Spleen (tissue), 11 donors: ENCODE measurements around the gene ATXN7L1. TPM values are rescaled to one million over a fixed set of nuclear protein-coding genes. Genes with fewer than 3 reads are reported as not detected.
"Not testable (repeated sequence)": the region's sequence is repeated elsewhere in the genome, so short reads cannot be mapped to it uniquely, and the experiment has no call there.

Experiments used
- DNase-seq: peaks from one replicate; pipeline ENCODE4 v3.0.0-alpha.2; 2020
- H3K27ac ChIP-seq, 8 donors: fragments of 200-600 bp; sonication (generic) in 7 of 8; 1 replicate in 4 of 8; 2 replicates in 4 of 8; pipeline versions ENCODE4 v1.5.0 to v1.8.0; 2016 to 2021; ENCODE audit warnings: inconsistent platforms in 4 of 8, mild to moderate bottlenecking in 4 of 8, moderate library complexity in 1 of 8
- H3K27me3 ChIP-seq, 7 donors: fragments of 200-600 bp; sonication (generic) in 6 of 7; replicated peaks in 1 of 7; 1 replicate in 4 of 7; 2 replicates in 3 of 7; pipeline versions ENCODE4 v1.5.0 to v1.8.0; 2016 to 2021; ENCODE audit warnings: inconsistent platforms in 3 of 7, mild to moderate bottlenecking in 1 of 7
- H3K36me3 ChIP-seq, 6 donors: fragments of 200-600 bp; sonication (generic) in 5 of 6; 1 replicate in 4 of 6; 2 replicates in 2 of 6; pipeline versions ENCODE4 v1.5.0 to v1.8.0; 2016 to 2021; ENCODE audit warnings: inconsistent platforms in 2 of 6
- H3K4me1 ChIP-seq, 6 donors: fragments of 200-600 bp; sonication (generic) in 5 of 6; 1 replicate in 3 of 6; 2 replicates in 3 of 6; pipeline versions ENCODE4 v1.5.0 to v1.8.0; 2016 to 2021; ENCODE audit warnings: inconsistent platforms in 3 of 6
- H3K4me3 ChIP-seq, 8 donors: fragments of 200-600 bp; sonication (generic) in 7 of 8; 1 replicate in 4 of 8; 2 replicates in 4 of 8; pipeline versions ENCODE4 v1.5.0 to v1.8.0; 2016 to 2021; ENCODE audit warnings: inconsistent platforms in 4 of 8, mild to moderate bottlenecking in 4 of 8, moderate library complexity in 2 of 8
- H3K9me3 ChIP-seq, 8 donors: fragments of 200-600 bp; sonication (generic) in 7 of 8; 1 replicate in 4 of 8; 2 replicates in 4 of 8; pipeline versions ENCODE4 v1.5.0 to v1.8.0; 2016 to 2021; ENCODE audit warnings: inconsistent platforms in 4 of 8
- CTCF ChIP-seq, 11 experiments: fragments of 200-600 bp in 7 of 11; fragments of 450-650 bp in 4 of 11; sonication (generic) in 4 of 11; IDR thresholded peaks in 8 of 11; conservative IDR thresholded peaks in 3 of 11; 1 replicate in 7 of 11; 2 replicates in 4 of 11; pipeline versions ENCODE4 v1.4.0 to v1.8.0; 2016 to 2021; ENCODE audit warnings: antibody characterized with exemption in 11 of 11, inconsistent platforms in 4 of 11, mild to moderate bottlenecking in 1 of 11
- POLR2A ChIP-seq, 3 donors: fragments of 450-650 bp; IDR thresholded peaks; one replicate each; pipeline ENCODE4 v1.5.1; 2017; ENCODE audit warnings: antibody characterized with exemption in 3 of 3, mild to moderate bottlenecking in 1 of 3
- POLR2AphosphoS5 ChIP-seq, 3 donors: sonication (generic); formaldehyde crosslinking; IDR thresholded peaks; one replicate each; pipeline ENCODE4 v1.5.1; 2017; ENCODE audit warnings: antibody characterized with exemption in 3 of 3
- WGBS, 5 donors: extraction: QIAGEN DNeasy Blood & Tissue Kit in 3 of 5; methylation state at CpG; one replicate each; pipeline versions ENCODE4 v1.1.5 to v1.1.7; 2013 to 2018; 5-methylcytosine and 5-hydroxymethylcytosine counted together
- intact Hi-C: fragments of 100-400 bp; cut with DNase I; formaldehyde crosslinking; loops from one replicate; pipeline ENCODE4 v1.15.0; 2023; ENCODE audit warnings: low total_unique reads
- polyA plus RNA-seq, 3 donors: library from polyadenylated mRNA; stranded (reverse); fragments of 200-250 nt; gene quantifications; one replicate each; pipeline ENCODE4 v1.2.1, GENCODE V29; 2013
- total RNA-seq, 7 donors: library from RNA; depleted of rRNA in 3 of 7; stranded (reverse); fragments of >200 nt in 3 of 7; fragmentation: NEBNext Ultra II Directional in 4 of 7; extraction: Animal tissue kit (Norgen Biotek cat#: 25700) in 4 of 7; gene quantifications; one replicate each; pipeline versions ENCODE4 v1.1.0 to v1.2.1, GENCODE V29; 2016 to 2021
- donor health status: healthy with polysubstance abuse.
- donor health status: DM: no; HTN: no; CAD: no; lungs with moderate emphysema.
- donor health status: DM: no; HTN: no; CAD: no.
- donor health status: Bipolar disorder and iron deficiency.
- donor health status: healthy.
- donor health status: DM: no; HTN: no; CAD: no.
- donor health status: DM: yes; HTN: yes; CAD: no.

ATXN7L1 gene
- total and polyA plus RNA-seq, 10 donors, result 2.4 to 29.3 (median 18.4) TPM

- Histone ChIP-seq H3K9me3 (no peaks in the 10 kb centered on the region), H3K4me1 (no peaks in the 10 kb centered on the region), H3K36me3 (no peaks in the 10 kb centered on the region), H3K27ac (no peak overlapping the region), H3K4me3 (no peak overlapping the region), H3K27me3 (no peaks in the 10 kb centered on the region)
- intact Hi-C loops, result no loop called here
- TF ChIP-seq POLR2A (IDR thresholded peaks at IDR 0.05), result no peak
- TF ChIP-seq POLR2AphosphoS5 (IDR thresholded peaks at IDR 0.05), result no peak
- no peak for TF ChIP-seq CTCF (IDR thresholded peaks at IDR 0.05 in 8 of 11, conservative IDR thresholded peaks at IDR 0.05 in 3 of 11)
- 67 to 74% (median 69%) methylated on average over 3 of the region's 3 CpGs for WGBS, 5 donors
- no peak for DNase-seq
Measured at GRCh38 chr7:105599551-105599950, 276.8 kb downstream of the ATXN7L1 start.

GRCh38 chr7:105599080-105599479, 277.3 kb downstream of the ATXN7L1 start:
- H3K27ac ChIP-seq, intact Hi-C loops, H3K4me3 ChIP-seq, H3K9me3 ChIP-seq, DNase-seq, H3K4me1 ChIP-seq, H3K36me3 ChIP-seq, H3K27me3 ChIP-seq: not testable (repeated sequence)
- 76 to 86% (median 79%) methylated on average over 8 of the region's 8 CpGs for WGBS, 5 donors

GRCh38 chr7:105596866-105597265, 279.5 kb downstream of the ATXN7L1 start:
- TF ChIP-seq POLR2AphosphoS5 (IDR thresholded peaks at IDR 0.05) (no peak), CTCF (IDR thresholded peaks at IDR 0.05 in 8 of 11, conservative IDR thresholded peaks at IDR 0.05 in 3 of 11) (no peak), POLR2A (IDR thresholded peaks at IDR 0.05) (no peak)
- 70 to 84% (median 73%) methylated on average over 4 of the region's 4 CpGs for WGBS, 5 donors
- no peaks in the 10 kb centered on the region for H3K4me1 ChIP-seq
- no peak overlapping the region for H3K27ac ChIP-seq
- H3K36me3 ChIP-seq, result no peaks in the 10 kb centered on the region
- intact Hi-C loops, result no loop called here
- H3K27me3 ChIP-seq, result no peaks in the 10 kb centered on the region
- no peak for DNase-seq
- no peaks in the 10 kb centered on the region for H3K9me3 ChIP-seq
- H3K4me3 ChIP-seq, result no peak overlapping the region

- no peaks in the 10 kb centered on the region for H3K9me3 ChIP-seq
- H3K27ac ChIP-seq, result peak overlapping the region in 1 of 8 donors; percentile 37
- no peak overlapping the region for H3K4me3 ChIP-seq
- intact Hi-C loops, result no loop called here
- WGBS, 5 donors, result 79 to 95% (median 92%) methylated on average over 3 of the region's 3 CpGs
- TF ChIP-seq CTCF (IDR thresholded peaks at IDR 0.05 in 8 of 11, conservative IDR thresholded peaks at IDR 0.05 in 3 of 11) (no peak), POLR2A (IDR thresholded peaks at IDR 0.05) (no peak), POLR2AphosphoS5 (IDR thresholded peaks at IDR 0.05) (no peak)
- no peaks in the 10 kb centered on the region for H3K36me3 ChIP-seq
- no peaks in the 10 kb centered on the region for H3K27me3 ChIP-seq
- no peak for DNase-seq
- H3K4me1 ChIP-seq, result peaks cover 0 to 5% (median 0%) of the 10 kb centered on the region in 6 donors
Measured at GRCh38 chr7:105594034-105594433, 282.4 kb downstream of the ATXN7L1 start.

GRCh38 chr7:105591522-105591921, 284.9 kb downstream of the ATXN7L1 start:
- intact Hi-C loops, result no loop called here

More at GRCh38 chr7:105591522-105591921, 284.9 kb downstream of the ATXN7L1 start:
- Histone ChIP-seq H3K27ac (no peak overlapping the region), H3K4me3 (no peak overlapping the region), H3K27me3 (no peaks in the 10 kb centered on the region), H3K4me1 (peaks cover 0 to 18% (median 0%) of the 10 kb centered on the region in 6 donors), H3K9me3 (no peaks in the 10 kb centered on the region), H3K36me3 (no peaks in the 10 kb centered on the region)
- DNase-seq, result no peak
- WGBS, 5 donors, result 49 to 61% (median 53%) methylated on average over 2 of the region's 2 CpGs
- TF ChIP-seq CTCF (IDR thresholded peaks at IDR 0.05 in 8 of 11, conservative IDR thresholded peaks at IDR 0.05 in 3 of 11) (no peak), POLR2A (IDR thresholded peaks at IDR 0.05) (no peak), POLR2AphosphoS5 (IDR thresholded peaks at IDR 0.05) (no peak)
